Stimulated activated effector memory CD8-positive, alpha-beta T cell treated with anti-CD3 and anti-CD28 coated beads, Interleukin-12 subunit alpha, Interleukin-12 subunit beta, amount 100 ng/mL, for 72 hours (primary cell): ENCODE data around the gene GRIK3.

ENCODE experiments used
- ATAC-seq: fragments of 150-1000 bp; cut with Tn5 transposase; 2 replicates; pipeline ENCODE4 v1.10.0; 2021
- DNase-seq, 2 donors: peaks; one replicate each; pipeline ENCODE4 v3.0.0; 2021 to 2022; ENCODE audit warnings: low spot score in 2 of 2
- H3K27ac Mint-ChIP-seq: one replicate; pipeline ENCODE4 v1.8.0; 2022; ENCODE audit warnings: mild to moderate bottlenecking, mixed read lengths
- H3K36me3 Mint-ChIP-seq: one replicate; pipeline ENCODE4 v1.8.0; 2022; ENCODE audit warnings: mild to moderate bottlenecking, mixed read lengths
- H3K4me1 Mint-ChIP-seq: one replicate; pipeline ENCODE4 v1.8.0; 2022; ENCODE audit warnings: mixed read lengths
- H3K4me3 Mint-ChIP-seq: one replicate; pipeline ENCODE4 v1.8.0; 2022; ENCODE audit warnings: mild to moderate bottlenecking, mixed read lengths
- H3K9me3 Mint-ChIP-seq: one replicate; pipeline ENCODE4 v1.8.0; 2022; ENCODE audit warnings: mixed read lengths

The GRIK3 gene

GRCh38 chr1:36802018-36802417 lies 232.3 kb downstream of the GRIK3 start:
- Mint-ChIP-seq H3K27ac (no peak overlapping the region), H3K4me3 (no peak overlapping the region), H3K36me3 (no peaks in the 10 kb centered on the region), H3K4me1 (no peaks in the 10 kb centered on the region), H3K9me3 (no peaks in the 10 kb centered on the region)
- DNase-seq: no peak
- ATAC-seq: no peak

DNA sequence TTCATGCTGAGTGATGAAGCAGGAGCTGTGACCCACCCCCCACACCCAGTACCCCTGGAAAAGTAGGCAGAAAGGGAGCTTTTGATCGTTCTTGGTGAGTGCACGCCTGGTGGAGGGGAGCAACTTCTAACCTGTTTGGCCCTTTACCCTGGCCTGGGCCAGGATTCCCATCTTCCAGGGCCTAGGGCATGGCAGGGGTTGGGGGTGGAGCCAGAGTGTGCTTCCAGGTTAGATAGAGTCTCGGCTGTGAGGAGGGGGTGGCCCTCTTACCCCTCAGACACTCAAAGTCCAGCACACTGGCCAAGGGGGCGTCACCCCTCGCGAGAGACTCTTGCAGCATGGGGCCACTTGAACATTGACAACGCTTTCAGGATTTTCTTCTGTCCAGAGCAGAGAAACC lies 236.6 kb downstream of the GRIK3 start:
- Mint-ChIP-seq H3K4me1 (no peaks in the 10 kb centered on the region), H3K36me3 (no peaks in the 10 kb centered on the region), H3K27ac (no peak overlapping the region), H3K9me3 (no peaks in the 10 kb centered on the region), H3K4me3 (no peak overlapping the region)
- DNase-seq (no peak), ATAC-seq (no peak)

DNA sequence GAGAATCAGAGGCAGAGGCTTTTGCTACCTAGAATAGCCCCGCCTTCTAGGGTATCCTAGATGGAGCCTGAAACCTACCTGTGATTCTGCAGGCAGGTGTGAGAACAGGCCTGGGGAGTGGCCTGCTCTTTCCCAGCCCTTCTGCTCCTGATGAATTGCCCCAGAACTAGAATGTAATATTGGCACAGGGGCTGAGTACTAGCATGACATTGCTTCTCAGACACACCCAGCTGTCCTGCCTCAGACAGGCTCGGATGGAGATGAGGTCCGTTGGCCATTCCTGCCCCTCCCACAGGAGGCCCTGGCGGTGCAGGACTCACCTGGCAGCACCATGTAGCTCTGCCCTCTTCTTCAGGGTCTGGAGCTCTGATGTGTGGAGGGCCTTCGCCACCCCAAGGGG lies 237.6 kb downstream of the GRIK3 start:
- DNase-seq (no peak), ATAC-seq (no peak)
- Mint-ChIP-seq H3K9me3 (no peaks in the 10 kb centered on the region), H3K4me1 (no peaks in the 10 kb centered on the region), H3K27ac (no peak overlapping the region), H3K36me3 (no peaks in the 10 kb centered on the region), H3K4me3 (no peak overlapping the region)

DNA sequence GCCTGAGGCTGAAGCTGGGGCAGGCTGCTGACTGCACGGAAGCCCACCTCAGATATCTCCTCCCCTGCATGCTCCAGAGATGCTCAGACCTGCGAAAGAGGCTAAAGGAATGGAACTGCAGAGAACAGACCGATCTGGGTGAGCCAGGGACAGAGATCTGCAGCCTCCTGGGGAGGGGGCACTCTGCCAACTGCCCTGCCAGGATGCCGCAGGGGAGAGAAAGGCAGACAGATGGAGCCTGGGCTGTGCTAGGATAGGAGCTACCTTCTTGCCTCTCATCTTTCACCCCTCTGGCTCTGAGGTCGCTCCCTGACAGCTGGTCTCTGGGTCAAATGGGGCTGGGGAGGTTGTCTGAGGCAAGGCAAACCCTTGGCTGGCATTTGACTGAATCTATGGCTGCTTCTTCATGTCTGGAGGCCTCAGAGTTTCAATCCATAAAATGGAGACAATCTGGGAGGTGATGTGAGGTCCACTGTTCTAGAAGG lies 238.2 kb downstream of the GRIK3 start:
- Mint-ChIP-seq H3K27ac (no peak overlapping the region), H3K36me3 (no peaks in the 10 kb centered on the region), H3K4me3 (no peak overlapping the region), H3K4me1 (no peaks in the 10 kb centered on the region), H3K9me3 (no peaks in the 10 kb centered on the region)
- no peak for DNase-seq
- ATAC-seq: no peak

DNA sequence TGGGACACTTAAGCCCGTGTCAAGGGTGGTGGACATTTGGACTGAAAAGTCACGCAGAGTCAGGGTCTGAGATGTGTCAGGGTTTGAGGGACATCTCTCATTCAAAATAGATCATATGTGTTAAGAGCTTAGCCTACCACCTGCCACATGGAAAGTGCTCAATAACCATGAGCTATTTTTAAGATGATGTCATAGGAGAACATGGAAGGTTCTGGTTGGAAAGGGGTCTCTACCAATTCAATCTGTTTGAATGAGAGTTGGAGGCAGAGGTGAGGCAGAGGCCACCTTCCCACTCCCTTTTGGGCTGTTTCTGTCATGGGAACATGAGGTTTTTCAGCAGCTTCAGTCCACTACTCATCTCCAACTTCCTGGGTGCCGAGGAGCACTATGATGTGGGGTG lies 239.9 kb downstream of the GRIK3 start:
- ATAC-seq (no peak), DNase-seq (no peak)
- H3K36me3 Mint-ChIP-seq: no peaks in the 10 kb centered on the region
- no peak overlapping the region for H3K27ac Mint-ChIP-seq
- H3K4me1 Mint-ChIP-seq: no peaks in the 10 kb centered on the region
- H3K4me3 Mint-ChIP-seq: no peak overlapping the region
- H3K9me3 Mint-ChIP-seq: no peaks in the 10 kb centered on the region

GRCh38 chr1:36793452-36793851 lies 240.9 kb downstream of the GRIK3 start:
- ATAC-seq (no peak), DNase-seq (no peak)
- H3K36me3 Mint-ChIP-seq: no peaks in the 10 kb centered on the region
- no peak overlapping the region for H3K27ac Mint-ChIP-seq
- H3K4me3 Mint-ChIP-seq: no peak overlapping the region
- no peaks in the 10 kb centered on the region for H3K4me1 Mint-ChIP-seq
- no peaks in the 10 kb centered on the region for H3K9me3 Mint-ChIP-seq

DNA sequence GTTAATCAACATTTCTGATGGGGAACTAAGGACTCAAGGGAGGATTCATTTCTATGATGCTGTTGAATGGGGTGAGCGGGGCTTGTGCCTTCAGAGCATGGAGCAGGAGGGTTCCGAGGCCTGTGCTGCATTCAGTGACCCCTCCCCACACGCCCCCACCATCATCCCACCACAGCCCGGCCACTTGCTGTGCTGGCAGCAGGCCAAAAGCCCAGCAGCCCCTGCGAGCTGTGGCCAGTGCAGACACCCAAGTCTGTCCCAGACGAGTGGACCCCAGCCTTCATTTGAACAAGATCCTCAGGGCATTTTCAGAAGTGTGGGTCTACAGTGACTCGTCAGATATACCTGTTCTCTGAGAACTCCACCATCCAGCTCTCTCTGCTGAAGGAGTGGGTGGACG lies 242.0 kb downstream of the GRIK3 start:
- DNase-seq (no peak), ATAC-seq (no peak)
- H3K4me1 Mint-ChIP-seq: no peaks in the 10 kb centered on the region
- H3K27ac Mint-ChIP-seq: no peak overlapping the region
- H3K9me3 Mint-ChIP-seq: no peaks in the 10 kb centered on the region
- H3K36me3 Mint-ChIP-seq: no peaks in the 10 kb centered on the region
- H3K4me3 Mint-ChIP-seq: no peak overlapping the region

- Mint-ChIP-seq H3K4me1 (no peaks in the 10 kb centered on the region), H3K9me3 (no peaks in the 10 kb centered on the region), H3K36me3 (no peaks in the 10 kb centered on the region), H3K27ac (no peak overlapping the region), H3K4me3 (no peak overlapping the region)
- DNase-seq (no peak), ATAC-seq (no peak)
Observed at GRCh38 chr1:36790191-36790590, 244.1 kb downstream of the GRIK3 start.

- DNase-seq (no peak), ATAC-seq (no peak)
- H3K4me3 Mint-ChIP-seq: no peak overlapping the region
- no peaks in the 10 kb centered on the region for H3K4me1 Mint-ChIP-seq
- H3K9me3 Mint-ChIP-seq: no peaks in the 10 kb centered on the region
- no peak overlapping the region for H3K27ac Mint-ChIP-seq
- H3K36me3 Mint-ChIP-seq: no peaks in the 10 kb centered on the region
Observed at GRCh38 chr1:36789535-36789934, 244.8 kb downstream of the GRIK3 start.

- Mint-ChIP-seq H3K4me3 (no peak overlapping the region), H3K36me3 (no peaks in the 10 kb centered on the region), H3K27ac (no peak overlapping the region), H3K9me3 (no peaks in the 10 kb centered on the region), H3K4me1 (no peaks in the 10 kb centered on the region)
- ATAC-seq (no peak), DNase-seq (no peak)
Observed at GRCh38 chr1:36787312-36787913, 246.9 kb downstream of the GRIK3 start.

DNA sequence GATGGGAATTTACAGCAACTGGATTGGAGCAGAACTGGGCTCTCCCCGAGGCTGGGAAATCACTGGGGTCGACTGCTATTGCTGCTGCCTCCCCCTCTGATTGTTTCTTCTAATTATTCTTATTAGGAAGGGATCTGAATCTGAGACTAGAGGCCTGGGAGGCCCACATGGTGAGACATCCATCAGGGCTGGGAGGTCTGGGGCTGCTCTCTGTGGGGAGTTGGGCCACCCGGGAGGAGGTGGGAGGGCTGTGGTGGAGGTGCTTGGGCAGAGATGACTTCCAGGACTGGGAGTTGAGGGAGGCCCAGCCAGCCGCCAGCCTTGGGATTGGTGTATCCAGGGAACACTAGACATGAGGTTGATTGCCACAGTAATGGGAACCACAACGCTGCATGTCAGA lies 247.9 kb downstream of the GRIK3 start:
- DNase-seq (no peak), ATAC-seq (no peak)
- Mint-ChIP-seq H3K36me3 (no peaks in the 10 kb centered on the region), H3K27ac (no peak overlapping the region), H3K9me3 (no peaks in the 10 kb centered on the region), H3K4me1 (no peaks in the 10 kb centered on the region), H3K4me3 (no peak overlapping the region)

DNA sequence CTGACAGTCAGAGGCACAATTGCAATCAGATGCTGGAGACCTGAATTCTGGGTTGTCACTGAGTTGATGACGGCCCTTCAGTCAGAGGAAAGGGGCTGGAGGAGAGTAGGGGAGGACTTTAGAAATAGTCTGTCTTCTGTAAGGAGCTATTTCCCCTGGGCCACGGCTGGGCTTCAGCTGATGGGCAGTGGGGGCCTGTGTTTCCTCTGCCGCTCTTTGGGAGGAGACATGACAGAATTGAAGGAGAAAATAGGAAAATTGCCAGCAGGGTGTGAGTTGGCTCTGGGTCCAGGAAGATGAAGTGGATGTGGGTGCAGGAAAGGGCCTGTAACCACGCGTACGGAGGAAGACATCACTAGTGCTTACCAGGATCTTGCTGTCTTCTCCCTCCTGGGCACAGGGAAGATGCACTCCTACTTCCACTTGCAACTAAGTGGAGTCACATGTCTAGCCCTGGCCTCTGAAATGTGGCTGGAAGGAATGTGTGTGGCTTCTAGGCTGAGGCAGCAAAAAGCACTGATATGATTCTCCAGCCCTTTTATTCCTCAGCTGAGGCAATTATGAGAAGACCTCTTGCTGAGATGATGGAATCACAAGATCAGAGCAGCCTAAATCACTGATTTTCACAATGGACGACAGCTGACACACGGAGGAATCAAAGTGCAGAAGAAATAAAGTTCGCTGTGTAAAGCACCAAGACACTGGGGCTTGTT lies 250.0 kb downstream of the GRIK3 start:
- Mint-ChIP-seq H3K4me1 (no peaks in the 10 kb centered on the region), H3K9me3 (no peaks in the 10 kb centered on the region), H3K27ac (no peak overlapping the region), H3K36me3 (no peaks in the 10 kb centered on the region), H3K4me3 (no peak overlapping the region)
- DNase-seq: no peak
- no peak for ATAC-seq

GRCh38 chr1:36783475-36783874 lies 250.8 kb downstream of the GRIK3 start:
- Mint-ChIP-seq H3K36me3 (no peaks in the 10 kb centered on the region), H3K4me3 (no peak overlapping the region), H3K4me1 (no peaks in the 10 kb centered on the region), H3K27ac (no peak overlapping the region), H3K9me3 (no peaks in the 10 kb centered on the region)
- DNase-seq: no peak
- no peak for ATAC-seq

DNA sequence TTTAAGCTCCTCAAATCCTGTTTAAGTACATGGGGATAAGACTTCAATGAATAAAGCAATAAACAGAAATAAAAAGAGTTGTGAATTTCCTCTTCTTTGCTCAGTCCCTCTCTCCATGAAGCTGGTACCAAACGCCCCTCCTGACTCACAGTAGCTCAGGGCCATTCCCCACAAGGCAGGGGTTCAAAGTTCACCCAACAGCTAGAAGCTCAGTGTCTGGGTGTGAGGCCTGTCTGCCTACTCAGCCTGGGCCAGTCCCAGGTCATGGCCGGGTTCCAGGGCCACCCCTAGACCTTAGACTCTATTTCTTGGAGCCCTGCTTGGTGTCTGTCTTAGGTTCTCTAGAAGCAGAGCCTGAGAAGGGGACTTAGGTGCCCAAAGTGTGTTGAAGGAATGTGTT lies 251.5 kb downstream of the GRIK3 start:
- no peak overlapping the region for H3K27ac Mint-ChIP-seq
- peak; percentile 16 for ATAC-seq
- DNase-seq: no peak
- no peaks in the 10 kb centered on the region for H3K4me1 Mint-ChIP-seq
- H3K36me3 Mint-ChIP-seq: no peaks in the 10 kb centered on the region
- H3K4me3 Mint-ChIP-seq: no peak overlapping the region
- H3K9me3 Mint-ChIP-seq: no peaks in the 10 kb centered on the region

DNA sequence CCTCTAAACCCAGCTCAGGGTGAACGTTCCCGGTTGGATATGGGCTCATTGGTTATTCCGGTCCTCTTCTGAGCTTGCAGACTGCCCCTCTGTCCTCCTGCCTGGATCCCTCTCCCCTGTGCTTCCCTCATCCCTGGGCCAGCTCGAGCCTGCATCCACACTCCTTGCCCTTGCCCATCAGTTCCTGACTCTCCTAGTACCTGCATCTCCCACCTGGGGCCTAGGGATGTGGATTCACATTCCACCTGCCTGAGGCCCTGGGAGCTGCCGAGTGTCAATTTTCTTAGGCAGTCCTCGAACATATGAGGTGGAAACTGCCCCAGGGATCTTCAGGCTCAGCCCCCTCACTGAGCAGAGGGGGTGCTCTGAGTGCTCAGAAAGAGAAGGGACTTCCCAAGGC lies 252.2 kb downstream of the GRIK3 start:
- Mint-ChIP-seq H3K36me3 (no peaks in the 10 kb centered on the region), H3K9me3 (no peaks in the 10 kb centered on the region), H3K4me3 (no peak overlapping the region), H3K27ac (no peak overlapping the region), H3K4me1 (no peaks in the 10 kb centered on the region)
- ATAC-seq (no peak), DNase-seq (no peak)

DNA sequence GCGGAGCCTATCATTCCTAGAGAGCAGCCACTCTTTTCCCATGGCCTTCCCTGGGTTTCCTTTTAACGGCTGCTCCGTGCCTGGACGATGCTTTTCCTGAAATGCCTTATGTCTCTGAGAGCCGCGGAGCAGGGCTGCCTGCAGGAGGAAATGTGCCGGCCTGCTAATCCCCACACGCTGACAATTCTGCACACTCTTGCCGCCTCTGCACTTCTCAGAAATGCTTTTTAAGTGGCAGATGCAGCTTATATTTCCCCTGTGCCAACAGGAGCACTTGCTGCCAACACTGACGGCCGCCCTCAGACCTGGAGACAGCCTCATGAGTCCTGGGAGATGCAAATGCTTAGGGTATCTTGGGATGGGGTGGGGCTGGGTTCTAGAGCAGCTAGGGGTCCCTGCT lies 253.2 kb downstream of the GRIK3 start:
- no peaks in the 10 kb centered on the region for H3K36me3 Mint-ChIP-seq
- ATAC-seq (no peak), DNase-seq (no peak)

More for the DNA sequence above, 253.2 kb downstream of the GRIK3 start:
- Mint-ChIP-seq H3K9me3 (no peaks in the 10 kb centered on the region), H3K27ac (no peak overlapping the region), H3K4me3 (no peak overlapping the region), H3K4me1 (no peaks in the 10 kb centered on the region)
